LNCAP (cell line): Measurements from ENCODE around the gene LIX1.

Source experiments
- CTCF ChIP-seq: fragments of 450-650 bp; IDR thresholded peaks from 2 replicates; pipeline ENCODE4 v1.5.1; 2017; ENCODE audit warnings: mild to moderate bottlenecking

LIX1 gene

GRCh38 chr5:97075649-97076048, 66.8 kb downstream of the LIX1 start:
- no peak for TF ChIP-seq CTCF

- TF ChIP-seq CTCF = no peak
These were observed 67.4 kb downstream of the LIX1 start for GRCh38 chr5:97074859-97075489.

- no peak for TF ChIP-seq CTCF
These were observed 69.0 kb downstream of the LIX1 start for GRCh38 chr5:97073420-97073819.

GRCh38 chr5:97072696-97073095, 69.7 kb downstream of the LIX1 start:
- TF ChIP-seq CTCF = no peak

- no peak for TF ChIP-seq CTCF
These were observed 70.4 kb downstream of the LIX1 start for GRCh38 chr5:97071993-97072392.

GRCh38 chr5:97071101-97071500, 71.3 kb downstream of the LIX1 start:
- no peak for TF ChIP-seq CTCF

GRCh38 chr5:97070234-97070633, 72.2 kb downstream of the LIX1 start:
- no peak for TF ChIP-seq CTCF

GRCh38 chr5:97067296-97067850, 75.0 kb downstream of the LIX1 start:
- TF ChIP-seq CTCF = no peak
